HepG2 (cell line): ENCODE measurements around the gene FBXO9. TPM values are rescaled to one million over a fixed set of nuclear protein-coding genes. Genes with fewer than 3 reads are reported as not detected.

Source experiments
- ATAC-seq: fragments of 200-7000 bp; cut with Tn5 transposase; 3 replicates; pipeline ENCODE4 v1.9.1; 2020; ENCODE audit warnings: mild to moderate bottlenecking, moderate library complexity
- BruUV-seq: library from RNA; stranded (reverse); fragments of 400-500 nt; replicated peaks from 2 replicates; lab custom pipeline; 2021; lab: Mats Ljungman, UMichigan
- CTCF ChIA-PET: fragments of 300-600 bp; formaldehyde crosslinking; extraction: SDS; loops from one replicate; lab custom pipeline; 2021; ENCODE audit warnings: low total read pairs, inconsistent platforms, low intra/inter-chr PET ratio; lab: Yijun Ruan, JAX
- POLR2A ChIA-PET: fragments of 350-600 bp; sonication (Branson Sonifier 250); formaldehyde crosslinking; loops from one replicate; lab custom pipeline; 2020; ENCODE audit warnings: antibody characterized with exemption, inconsistent platforms; lab: Yijun Ruan, JAX
- DNase-seq: peaks from one replicate; pipeline ENCODE4 v3.0.0-alpha.2; 2015; ENCODE audit warnings: low spot score
- FAIRE-seq: peaks from 3 replicates; lab custom pipeline; 2011; peaks lifted over from hg19 to GRCh38; lab: Jason Lieb, UNC
- H2AFZ ChIP-seq: one replicate; pipeline ENCODE4 v1.6.1; 2011; ENCODE audit warnings: low read length, inconsistent platforms
- H3K27ac ChIP-seq: fragments of 300-600 bp; 3 replicates; pipeline ENCODE4 v1.8.0; 2011; ENCODE audit warnings: mixed run types, mild to moderate bottlenecking, mixed read lengths, low read length, inconsistent platforms; ENCODE audit not compliant: insufficient read depth; ENCODE audit errors: extremely low read length
- H3K27me3 ChIP-seq, 2 experiments: fragments of 200-600 bp in 1 of 2; 2 replicates in 1 of 2; 3 replicates in 1 of 2; pipeline versions ENCODE4 v1.6.0 to v1.8.0; 2011; ENCODE audit warnings: low read length in 2 of 2, mild to moderate bottlenecking in 2 of 2, moderate library complexity in 2 of 2, inconsistent platforms in 1 of 2; ENCODE audit not compliant: insufficient read depth in 2 of 2, control insufficient read depth in 1 of 2
- H3K36me3 ChIP-seq, 2 experiments: fragments of 200-600 bp in 1 of 2; replicated peaks in 1 of 2; 2 replicates in 1 of 2; 3 replicates in 1 of 2; pipeline versions ENCODE4 v1.5.1 to v1.8.0; 2011; ENCODE audit warnings: low read length in 2 of 2, inconsistent platforms in 1 of 2; ENCODE audit not compliant: insufficient read depth in 2 of 2, control insufficient read depth in 1 of 2
- H3K4me1 ChIP-seq: 2 replicates; pipeline ENCODE4 v1.5.1; 2012; ENCODE audit warnings: low read length, inconsistent platforms; ENCODE audit not compliant: insufficient read depth
- H3K4me2 ChIP-seq: 2 replicates; pipeline ENCODE4 v1.6.0; 2011; ENCODE audit warnings: low read depth, low read length, inconsistent platforms
- H3K4me3 ChIP-seq, 3 experiments: fragments of 200-600 bp in 1 of 3; sonication (generic), shearing (Covaris generic) in 1 of 3; replicated peaks in 1 of 3; 2 replicates each; pipeline ENCODE4 v1.5.1; 2011 to 2016; ENCODE audit warnings: low read length in 3 of 3, inconsistent platforms in 2 of 3, low read depth in 2 of 3, mild to moderate bottlenecking in 2 of 3, control low read depth in 1 of 3, mixed read lengths in 1 of 3; ENCODE audit not compliant: insufficient read depth in 1 of 3
- H3K79me2 ChIP-seq: one replicate; pipeline ENCODE4 v1.6.1; 2011; ENCODE audit warnings: low read length, inconsistent platforms; ENCODE audit not compliant: insufficient read depth
- H3K9ac ChIP-seq: 2 replicates; pipeline ENCODE4 v1.6.0; 2011; ENCODE audit warnings: mild to moderate bottlenecking, low read depth, low read length, inconsistent platforms; ENCODE audit not compliant: insufficient read depth
- H3K9me3 ChIP-seq: 2 replicates; pipeline ENCODE4 v1.5.1; 2012; ENCODE audit warnings: mild to moderate bottlenecking, low read length
- H4K20me1 ChIP-seq: 2 replicates; pipeline ENCODE4 v1.6.0; 2011; ENCODE audit warnings: inconsistent platforms, mild to moderate bottlenecking, low read length, moderate library complexity; ENCODE audit not compliant: insufficient read depth
- ARNTL ChIP-seq: sonication (generic); formaldehyde crosslinking; IDR thresholded peaks from 2 replicates; pipeline ENCODE4 v1.4.0; 2020; ENCODE audit warnings: mild to moderate bottlenecking, missing genetic modification reagents
- ELF3 ChIP-seq: IDR thresholded peaks from 2 replicates; pipeline ENCODE4 v1.6.1; 2016; ENCODE audit warnings: missing genetic modification reagents, missing compliant biosample characterization
- HNF4G ChIP-seq, 2 experiments: sonication (generic) in 1 of 2; formaldehyde crosslinking in 1 of 2; IDR thresholded peaks; 2 replicates each; pipeline versions ENCODE4 v1.4.0 to v1.6.1; 2011 to 2020; ENCODE audit warnings: borderline replicate concordance in 2 of 2, low read depth in 2 of 2, mild to moderate bottlenecking in 2 of 2, low read length in 1 of 2, missing genetic modification reagents in 1 of 2, moderate library complexity in 1 of 2
- IKZF4 ChIP-seq: sonication (generic); formaldehyde crosslinking; IDR thresholded peaks from 2 replicates; pipeline ENCODE4 v1.5.1; 2020; ENCODE audit warnings: borderline replicate concordance, mild to moderate bottlenecking, low read depth, missing genetic modification reagents; ENCODE audit errors: not compliant biosample characterization
- NR2F1 ChIP-seq, 2 experiments: fragments of 450-650 bp in 1 of 2; formaldehyde crosslinking in 1 of 2; IDR thresholded peaks; 2 replicates each; pipeline versions ENCODE4 v1.5.0 to v1.6.1; 2016 to 2020; ENCODE audit warnings: mild to moderate bottlenecking in 1 of 2, missing compliant biosample characterization in 1 of 2, missing genetic modification reagents in 1 of 2, moderate library complexity in 1 of 2
- SOX5 ChIP-seq: IDR thresholded peaks from 2 replicates; pipeline ENCODE4 v1.6.1; 2016; ENCODE audit warnings: borderline replicate concordance
- TARDBP ChIP-seq: sonication (generic); formaldehyde crosslinking; IDR thresholded peaks from 2 replicates; pipeline ENCODE4 v1.8.0; 2022; ENCODE audit warnings: mild to moderate bottlenecking, missing genetic modification reagents
- TCF7L2 ChIP-seq: IDR thresholded peaks from 2 replicates; pipeline ENCODE4 v1.6.1; 2011; ENCODE audit warnings: mild to moderate bottlenecking, low read depth, low read length, moderate library complexity
- ZFP36L1 ChIP-seq: sonication (generic); formaldehyde crosslinking; IDR thresholded peaks from 2 replicates; pipeline ENCODE4 v1.8.0; 2022; ENCODE audit warnings: mild to moderate bottlenecking, missing genetic modification reagents, moderate library complexity
- ZFP41 ChIP-seq: sonication (generic); formaldehyde crosslinking; IDR thresholded peaks from 2 replicates; pipeline ENCODE4 v1.4.0; 2020; ENCODE audit warnings: mild to moderate bottlenecking, missing genetic modification reagents, borderline replicate concordance
- ZNF207 ChIP-seq: fragments of 450-650 bp; IDR thresholded peaks from 2 replicates; pipeline ENCODE4 v1.6.1; 2016; ENCODE audit warnings: antibody characterized with exemption, borderline replicate concordance
- ZNF484 ChIP-seq: sonication (generic); formaldehyde crosslinking; IDR thresholded peaks from 2 replicates; pipeline ENCODE4 v1.5.1; 2020; ENCODE audit warnings: mild to moderate bottlenecking, low read depth, missing genetic modification reagents, borderline replicate concordance
- ZNF564 ChIP-seq: sonication (generic); formaldehyde crosslinking; IDR thresholded peaks from 2 replicates; pipeline ENCODE4 v1.8.1; 2023; ENCODE audit warnings: mild to moderate bottlenecking, missing genetic modification reagents
- ZNF629 ChIP-seq: sonication (generic); formaldehyde crosslinking; conservative IDR thresholded peaks from 2 replicates; pipeline ENCODE4 v1.5.0; 2020; ENCODE audit warnings: missing genetic modification reagents
- ZSCAN20 ChIP-seq: sonication (generic); formaldehyde crosslinking; IDR thresholded peaks from 2 replicates; pipeline ENCODE4 v1.4.0; 2020; ENCODE audit warnings: missing genetic modification reagents, mild to moderate bottlenecking, borderline replicate concordance
- WGBS: methylation state at CpG from one replicate; pipeline ENCODE4 v1.1.6; 2017; ENCODE audit warnings: low lambda C conversion rate; 5-methylcytosine and 5-hydroxymethylcytosine counted together
- in situ Hi-C: cut with HindIII; loops from 2 replicates; pipeline ENCODE4 v1.10.0; 2017; ENCODE audit warnings: low pct_unique_long_range_greater_than_20kb; ENCODE audit not compliant: extremely low pct_ligation_motif_present
- intact Hi-C: fragments of 100-400 bp; cut with micrococcal nuclease; formaldehyde crosslinking; loops from one replicate; pipeline ENCODE4 v1.10.0; 2022; ENCODE audit not compliant: unreplicated experiment
- polyA plus RNA-seq, 8 experiments: library from polyadenylated mRNA; depleted of rRNA in 3 of 8; stranded (reverse) in 7 of 8; unstranded in 1 of 8; fragments of >200 nt; fragmentation: Illumina TruSeq in 4 of 8; extraction: Trizol in 4 of 8; gene quantifications; 2 replicates each; pipeline versions ENCODE4 v1.2.1 to v1.2.3, GENCODE V29; 2011 to 2016; ENCODE audit warnings: low read depth in 4 of 8, missing spikeins in 1 of 8, mixed read lengths in 1 of 8; ENCODE audit not compliant: insufficient read depth in 1 of 8
- total RNA-seq, 5 experiments: library from RNA; depleted of rRNA; stranded (reverse); fragments of >200 nt; fragmentation: Illumina TruSeq; extraction: Trizol; gene quantifications; 2 replicates each; pipeline ENCODE4 v1.2.3, GENCODE V29; 2016; ENCODE audit warnings: low read depth in 1 of 5
- TF ChIP-seq, protein P1 (sequence below): fragments of 450-650 bp; IDR thresholded peaks from 2 replicates; pipeline ENCODE4 v1.6.1; 2016
- TF ChIP-seq, protein P2 (sequence below): sonication (generic); formaldehyde crosslinking; IDR thresholded peaks from 2 replicates; pipeline ENCODE4 v1.5.1; 2020; ENCODE audit warnings: missing genetic modification reagents, mild to moderate bottlenecking, borderline replicate concordance

FBXO9 gene
- total and polyA plus RNA-seq, 2 of the 13 experiments (the other 11 are each of a cell fraction or from before 2014, with no cell fraction given), result 64.3 to 98.4 TPM

DNA sequence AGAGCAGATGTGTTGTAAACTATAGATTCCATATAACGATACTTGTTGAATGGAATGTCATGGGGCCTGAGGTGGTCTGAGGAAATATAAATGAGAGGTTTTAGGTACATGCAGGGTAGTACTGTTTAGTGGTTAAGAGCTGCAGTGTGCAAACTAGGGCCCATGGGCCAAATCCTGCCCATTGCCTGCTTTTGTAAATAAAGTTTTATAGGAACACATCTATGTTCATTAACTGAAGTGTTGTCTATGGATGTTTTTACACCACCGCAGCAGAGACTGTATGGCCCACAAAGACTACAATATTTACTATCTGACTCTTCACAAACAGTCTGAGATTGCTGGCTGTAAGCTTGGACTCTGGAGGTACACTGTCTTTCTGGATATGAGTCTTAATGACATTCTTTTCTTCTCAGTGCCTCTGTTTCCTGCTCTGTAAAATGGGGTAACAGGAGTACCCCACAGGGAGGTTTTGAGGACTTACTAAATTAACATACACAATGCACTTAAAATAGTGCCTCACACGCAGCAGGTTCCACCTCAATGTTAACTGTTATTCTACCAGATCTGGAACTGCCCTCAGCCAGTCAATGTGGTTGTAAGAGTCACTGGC, 70.9 kb downstream of the FBXO9 start (continued):
- TF ChIP-seq, protein P1, sequence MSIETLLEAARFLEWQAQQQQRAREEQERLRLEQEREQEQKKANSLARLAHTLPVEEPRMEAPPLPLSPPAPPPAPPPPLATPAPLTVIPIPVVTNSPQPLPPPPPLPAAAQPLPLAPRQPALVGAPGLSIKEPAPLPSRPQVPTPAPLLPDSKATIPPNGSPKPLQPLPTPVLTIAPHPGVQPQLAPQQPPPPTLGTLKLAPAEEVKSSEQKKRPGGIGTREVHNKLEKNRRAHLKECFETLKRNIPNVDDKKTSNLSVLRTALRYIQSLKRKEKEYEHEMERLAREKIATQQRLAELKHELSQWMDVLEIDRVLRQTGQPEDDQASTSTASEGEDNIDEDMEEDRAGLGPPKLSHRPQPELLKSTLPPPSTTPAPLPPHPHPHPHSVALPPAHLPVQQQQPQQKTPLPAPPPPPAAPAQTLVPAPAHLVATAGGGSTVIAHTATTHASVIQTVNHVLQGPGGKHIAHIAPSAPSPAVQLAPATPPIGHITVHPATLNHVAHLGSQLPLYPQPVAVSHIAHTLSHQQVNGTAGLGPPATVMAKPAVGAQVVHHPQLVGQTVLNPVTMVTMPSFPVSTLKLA, result no peak
- TF ChIP-seq, protein P2, sequence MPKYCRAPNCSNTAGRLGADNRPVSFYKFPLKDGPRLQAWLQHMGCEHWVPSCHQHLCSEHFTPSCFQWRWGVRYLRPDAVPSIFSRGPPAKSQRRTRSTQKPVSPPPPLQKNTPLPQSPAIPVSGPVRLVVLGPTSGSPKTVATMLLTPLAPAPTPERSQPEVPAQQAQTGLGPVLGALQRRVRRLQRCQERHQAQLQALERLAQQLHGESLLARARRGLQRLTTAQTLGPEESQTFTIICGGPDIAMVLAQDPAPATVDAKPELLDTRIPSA, result no peak
- TF ChIP-seq ZNF564 (CRISPR knock-in tag) (no peak), ZSCAN20 (CRISPR knock-in tag) (no peak)

DNA sequence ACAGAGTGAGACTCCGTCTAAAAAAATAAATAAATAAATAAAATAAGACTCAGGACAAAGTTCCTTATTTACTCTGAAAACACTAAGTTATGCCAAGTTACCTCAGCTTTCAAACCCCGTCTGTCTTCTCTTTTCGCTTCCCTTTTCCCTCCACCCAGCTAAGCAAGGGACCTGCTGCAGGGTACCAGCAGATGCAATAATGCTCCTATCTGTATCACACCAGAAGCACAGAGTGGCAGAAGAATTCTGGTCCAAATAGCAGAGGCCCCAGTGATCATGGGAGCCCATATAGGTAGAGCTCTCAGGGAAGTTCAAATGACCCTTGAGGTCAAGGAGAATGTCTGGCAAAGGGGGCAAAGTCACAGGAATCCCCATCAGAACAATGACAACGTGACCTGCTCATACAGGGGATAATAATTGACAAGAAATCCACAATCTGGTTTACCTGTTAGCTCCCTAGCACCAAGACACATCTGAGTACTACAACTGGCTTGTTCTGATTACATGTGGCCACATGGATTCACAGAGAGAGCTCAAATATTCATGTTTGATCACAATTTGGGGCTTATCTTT, 74.7 kb downstream of the FBXO9 start:
- intact Hi-C loops, result loop anchor here (5.0 kb wide), 1 partner anchor 73 kb away; the partner anchor contains the start of gene FBXO9
- CTCF ChIA-PET, result no interaction called here
- no peaks in the 10 kb centered on the region for H4K20me1 ChIP-seq
- no peaks in the 10 kb centered on the region for H3K36me3 ChIP-seq
- peak overlapping the region; percentile 33 for H2AFZ ChIP-seq
- FAIRE-seq, result peak; percentile 82
- peak overlapping the region; percentile 23 for H3K27ac ChIP-seq
- DNase-seq, result peak; percentile 63
- ATAC-seq, result peak; percentile 77
- WGBS, result 52% methylated on average over 4 of the region's 4 CpGs
- no peaks in the 10 kb centered on the region for H3K9me3 ChIP-seq
- no peaks in the 10 kb centered on the region for H3K27me3 ChIP-seq
- H3K4me2 ChIP-seq, result peak overlapping the region; percentile 49
- H3K4me3 ChIP-seq, result no peak overlapping the region
- no peak overlapping the region for H3K9ac ChIP-seq
- in situ Hi-C loops, result no loop called here
- H3K4me1 ChIP-seq, result peaks cover 59% of the 10 kb centered on the region
- H3K79me2 ChIP-seq, result no peaks in the 10 kb centered on the region
- POLR2A ChIA-PET, result interaction anchor here (1.1 to 1.4 kb wide), 2 partner anchors 20 to 28 kb away, joined by 4 read pairs; no protein-coding TSS in a partner anchor
- no TSS peak for BruUV-seq
- TF ChIP-seq ZNF629 (no peak), NR2F1 (CRISPR knock-in tag; IDR thresholded peaks at IDR 0.05) (peak in 1 of 2 experiments; percentile 19; a peak in 1 of 4 replicates), IKZF4 (CRISPR knock-in tag) (no peak), SOX5 (CRISPR knock-in tag) (peak; percentile 81), ELF3 (no peak), ZFP41 (CRISPR knock-in tag) (no peak), ZNF207 (no peak), TARDBP (no peak), HNF4G (IDR thresholded peaks at IDR 0.05; ENCODE audit: borderline replicate concordance, low read depth, low read length) (no peak), HNF4G (CRISPR knock-in tag; IDR thresholded peaks at IDR 0.05; ENCODE audit: borderline replicate concordance, low read depth) (no peak), ARNTL (CRISPR knock-in tag) (no peak), ZNF484 (CRISPR knock-in tag) (no peak), ZFP36L1 (no peak), TCF7L2 (no peak)
